Measurements from ENCODE around the gene RTEL1.

The RTEL1 gene

GRCh38 chr20:63685269-63686026 lies 27.3 kb downstream of the RTEL1 start:
- H3K27ac ChIP-seq: no peak overlapping the region
- TF ChIP-seq ZFX (IDR thresholded peaks at IDR 0.05; ENCODE audit: borderline replicate concordance) (no peak), CTCF (IDR thresholded peaks at IDR 0.05) (no peak)

GRCh38 chr20:63686094-63686491 lies 28.0 kb downstream of the RTEL1 start:
- 0 out of 2 replicates have a peak overlapping the region, but pooled peaks have one; percentile 15 for H3K27ac ChIP-seq
- no peak for TF ChIP-seq ZFX (IDR thresholded peaks at IDR 0.05; ENCODE audit: borderline replicate concordance)
- TF ChIP-seq CTCF (IDR thresholded peaks at IDR 0.05): no peak

- H3K27ac ChIP-seq: 0 out of 2 replicates have a peak overlapping the region, but pooled peaks have one; percentile 15
- TF ChIP-seq ZFX (IDR thresholded peaks at IDR 0.05; ENCODE audit: borderline replicate concordance): no peak
- TF ChIP-seq CTCF (IDR thresholded peaks at IDR 0.05): no peak
These were observed 28.6 kb downstream of the RTEL1 start for GRCh38 chr20:63686492-63687321.

GRCh38 chr20:63687419-63688178 lies 29.5 kb downstream of the RTEL1 start:
- TF ChIP-seq CTCF (IDR thresholded peaks at IDR 0.05) (no peak), ZFX (IDR thresholded peaks at IDR 0.05; ENCODE audit: borderline replicate concordance) (no peak)
- H3K27ac ChIP-seq: no peak overlapping the region

- H3K27ac ChIP-seq: no peak overlapping the region
- TF ChIP-seq ZFX (IDR thresholded peaks at IDR 0.05; ENCODE audit: borderline replicate concordance) (no peak), CTCF (IDR thresholded peaks at IDR 0.05) (no peak)
These were observed 30.3 kb downstream of the RTEL1 start for GRCh38 chr20:63688228-63689045.

All from 22Rv1 (cell line).